GM20000 (cell line): Measurements from ENCODE around the gene KRT75.
"Not testable (repeated sequence)": the region's sequence is repeated elsewhere in the genome, so short reads cannot be mapped to it uniquely, and the experiment has no call there.

Experiments used
- DNase-seq: peaks from one replicate; pipeline ENCODE4 v3.0.0; 2012; ENCODE audit warnings: low spot score
- TF ChIP-seq, protein P1 (sequence below): IDR thresholded peaks from 2 replicates; pipeline ENCODE4 v1.5.1; 2012; ENCODE audit warnings: mild to moderate bottlenecking, control low read depth; ENCODE audit errors: extremely low read depth, missing control alignments

Gene KRT75

DNA sequence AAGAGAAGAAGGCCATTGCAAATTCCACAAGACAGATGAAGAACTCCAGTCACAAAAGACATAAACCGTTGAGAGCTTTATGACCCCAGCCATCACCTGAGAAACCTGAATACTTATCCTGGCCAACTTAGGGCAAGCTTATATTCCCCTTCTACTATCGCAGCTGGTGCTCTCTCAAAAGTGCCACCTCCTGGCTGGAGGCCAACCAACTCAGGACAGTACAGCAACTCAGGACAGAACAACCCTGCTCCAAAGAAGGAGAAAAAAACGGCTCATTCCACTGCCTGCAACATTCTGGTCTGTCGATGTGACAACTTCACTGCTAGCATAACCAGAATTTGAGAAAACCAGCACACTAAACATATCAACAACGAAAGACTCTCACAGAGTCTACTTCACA is 27.5 kb upstream of the KRT75 start:
- no peak for DNase-seq
- TF ChIP-seq, protein P1, sequence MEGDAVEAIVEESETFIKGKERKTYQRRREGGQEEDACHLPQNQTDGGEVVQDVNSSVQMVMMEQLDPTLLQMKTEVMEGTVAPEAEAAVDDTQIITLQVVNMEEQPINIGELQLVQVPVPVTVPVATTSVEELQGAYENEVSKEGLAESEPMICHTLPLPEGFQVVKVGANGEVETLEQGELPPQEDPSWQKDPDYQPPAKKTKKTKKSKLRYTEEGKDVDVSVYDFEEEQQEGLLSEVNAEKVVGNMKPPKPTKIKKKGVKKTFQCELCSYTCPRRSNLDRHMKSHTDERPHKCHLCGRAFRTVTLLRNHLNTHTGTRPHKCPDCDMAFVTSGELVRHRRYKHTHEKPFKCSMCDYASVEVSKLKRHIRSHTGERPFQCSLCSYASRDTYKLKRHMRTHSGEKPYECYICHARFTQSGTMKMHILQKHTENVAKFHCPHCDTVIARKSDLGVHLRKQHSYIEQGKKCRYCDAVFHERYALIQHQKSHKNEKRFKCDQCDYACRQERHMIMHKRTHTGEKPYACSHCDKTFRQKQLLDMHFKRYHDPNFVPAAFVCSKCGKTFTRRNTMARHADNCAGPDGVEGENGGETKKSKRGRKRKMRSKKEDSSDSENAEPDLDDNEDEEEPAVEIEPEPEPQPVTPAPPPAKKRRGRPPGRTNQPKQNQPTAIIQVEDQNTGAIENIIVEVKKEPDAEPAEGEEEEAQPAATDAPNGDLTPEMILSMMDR, result no peak

DNA sequence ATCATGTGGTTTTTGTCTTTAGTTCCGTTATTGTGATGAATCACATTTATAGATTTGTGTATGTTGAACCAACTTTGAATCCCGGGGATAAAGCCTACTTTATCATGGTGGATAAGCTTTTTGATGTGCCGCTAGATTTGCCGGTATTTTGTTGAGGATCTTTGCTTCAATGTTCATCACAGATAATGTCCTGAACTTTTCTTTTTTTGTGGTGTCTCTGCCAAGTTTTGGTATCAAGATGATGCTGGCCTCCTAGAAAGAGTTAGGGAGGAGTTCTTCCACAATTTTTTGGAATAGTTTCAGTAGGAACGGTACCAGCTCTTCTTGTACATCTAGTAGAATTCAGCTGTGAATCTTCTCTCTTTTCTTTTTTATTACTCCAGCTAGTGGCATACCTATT is 24.7 kb upstream of the KRT75 start:
- DNase-seq, result no peak
- TF ChIP-seq, protein P1, result no peak

DNA sequence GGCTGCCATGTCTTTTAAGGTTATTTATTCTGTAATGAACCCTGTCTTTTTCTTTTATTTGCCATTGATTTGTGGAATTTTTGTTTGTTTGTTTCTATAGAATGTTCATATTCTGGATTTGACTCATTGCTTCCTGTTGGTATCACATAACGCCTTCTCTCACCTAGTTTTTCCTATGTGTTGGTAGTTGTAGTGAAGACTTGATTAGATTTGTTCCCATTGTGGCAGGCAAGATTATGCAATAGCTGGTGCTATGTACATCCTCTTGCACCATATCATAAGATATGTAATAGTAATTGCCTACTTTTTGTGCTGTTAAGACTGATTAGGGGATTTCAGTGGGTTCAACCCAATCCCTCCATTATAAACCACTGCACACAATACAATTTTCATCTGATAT is 21.6 kb upstream of the KRT75 start:
- TF ChIP-seq, protein P1, result no peak

DNA sequence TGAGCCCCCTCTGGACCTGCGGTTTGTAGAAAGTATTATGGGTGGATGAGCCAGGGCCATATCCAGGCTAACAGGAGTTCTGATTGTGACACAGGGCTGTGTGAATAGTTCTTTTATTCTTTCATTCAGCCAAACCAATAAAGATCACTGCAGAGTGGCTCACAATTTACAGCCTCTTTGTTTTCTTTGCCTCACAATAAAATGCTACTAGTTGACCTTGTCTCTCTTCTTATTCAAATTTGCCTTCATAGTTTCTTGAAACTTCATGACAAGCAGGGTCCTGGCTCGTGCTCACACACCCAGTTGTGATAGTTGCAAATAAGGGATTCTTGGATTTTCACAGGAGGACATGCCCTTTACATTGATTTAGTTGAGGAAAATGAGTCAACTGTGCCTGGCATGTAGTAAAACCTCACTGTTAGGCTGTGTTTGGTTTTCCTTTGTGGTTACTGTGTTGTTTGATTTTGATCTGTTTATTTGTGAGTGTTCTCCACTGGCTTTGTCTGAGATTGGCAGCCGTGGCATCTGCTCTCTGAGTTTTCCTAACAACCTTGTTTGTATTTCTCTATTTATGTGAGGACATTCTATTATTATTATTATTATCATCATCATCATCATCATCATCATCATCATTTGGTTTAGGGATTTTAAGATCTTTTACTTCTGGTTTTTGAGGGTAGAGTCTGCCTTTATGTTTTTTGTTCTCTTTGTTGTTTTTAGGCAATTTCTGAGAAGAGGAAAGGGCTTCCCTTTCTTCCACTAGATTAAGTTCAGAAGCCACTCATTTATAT is 20.4 kb upstream of the KRT75 start:
- TF ChIP-seq, protein P1, result no peak
- DNase-seq, result no peak

More for the DNA sequence above, 21.6 kb upstream of the KRT75 start:
- no peak for DNase-seq

DNA sequence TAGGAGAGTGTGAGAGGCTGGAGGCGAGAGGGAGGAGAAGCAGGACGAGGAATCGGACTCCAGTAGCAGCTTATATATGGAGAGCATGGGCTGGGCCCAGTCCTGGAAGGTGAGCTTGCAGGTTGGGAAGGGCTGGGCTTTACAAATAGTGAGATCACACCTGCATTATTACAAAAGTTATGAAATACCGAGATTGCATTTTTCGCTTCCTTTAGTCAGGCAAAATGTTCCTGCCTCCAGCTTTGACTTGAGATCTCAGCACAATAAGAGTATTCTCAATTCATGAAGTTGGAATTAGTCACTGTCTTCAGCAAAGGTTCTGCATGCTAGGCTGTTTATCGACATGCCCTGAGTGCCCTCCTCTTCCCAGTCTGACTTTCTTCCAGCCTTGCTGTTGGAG is 17.9 kb upstream of the KRT75 start, which contains the start of gene KRT6B:
Gene KRT6B (minus strand): TSS at position 46 of the 400 bp plus-strand sequence. CDS start 68 bp downstream, outside the sequence.
- TF ChIP-seq, protein P1, result no peak
- no peak for DNase-seq

DNA sequence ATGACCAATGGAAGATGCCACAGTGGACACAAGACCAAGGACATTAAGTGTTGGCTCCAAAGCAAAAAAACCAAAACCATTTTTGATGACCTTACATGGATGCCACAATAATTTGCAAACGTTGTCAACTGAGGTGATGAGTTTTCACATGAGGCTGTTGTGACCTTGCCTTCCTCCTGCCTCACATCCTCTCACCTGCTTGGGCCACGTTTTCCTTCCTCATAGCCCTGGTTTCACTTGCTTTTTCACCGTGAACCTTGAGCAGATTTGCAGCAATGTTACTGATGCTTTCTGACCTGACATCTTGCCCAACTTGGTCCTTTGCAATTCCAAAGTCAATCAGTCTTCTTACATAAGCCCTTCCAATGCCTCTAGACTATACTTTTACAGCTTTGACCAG is 14.1 kb upstream of the KRT75 start:
- DNase-seq, result no peak
- TF ChIP-seq, protein P1, result no peak

DNA sequence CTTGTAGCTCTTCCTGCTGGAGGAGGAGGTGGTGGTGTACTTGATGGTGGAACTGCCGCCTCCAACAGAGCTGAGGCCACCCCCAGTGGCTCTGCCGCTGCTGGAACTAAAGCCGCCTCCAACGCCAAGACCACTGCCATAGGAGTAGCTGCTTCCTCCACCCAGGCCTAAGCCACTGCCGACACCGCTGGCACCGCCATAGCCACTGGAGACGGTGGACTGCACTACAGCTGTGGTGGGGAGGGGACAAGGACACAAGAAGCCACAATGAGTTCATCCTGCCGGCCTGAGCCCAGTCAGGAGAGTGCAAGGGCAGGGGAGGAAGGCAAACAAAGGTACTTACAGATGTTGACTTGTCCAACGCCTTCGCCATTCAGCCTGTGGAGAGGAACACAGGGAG is 13.0 kb upstream of the KRT75 start:
- DNase-seq, result not testable (repeated sequence)

DNA sequence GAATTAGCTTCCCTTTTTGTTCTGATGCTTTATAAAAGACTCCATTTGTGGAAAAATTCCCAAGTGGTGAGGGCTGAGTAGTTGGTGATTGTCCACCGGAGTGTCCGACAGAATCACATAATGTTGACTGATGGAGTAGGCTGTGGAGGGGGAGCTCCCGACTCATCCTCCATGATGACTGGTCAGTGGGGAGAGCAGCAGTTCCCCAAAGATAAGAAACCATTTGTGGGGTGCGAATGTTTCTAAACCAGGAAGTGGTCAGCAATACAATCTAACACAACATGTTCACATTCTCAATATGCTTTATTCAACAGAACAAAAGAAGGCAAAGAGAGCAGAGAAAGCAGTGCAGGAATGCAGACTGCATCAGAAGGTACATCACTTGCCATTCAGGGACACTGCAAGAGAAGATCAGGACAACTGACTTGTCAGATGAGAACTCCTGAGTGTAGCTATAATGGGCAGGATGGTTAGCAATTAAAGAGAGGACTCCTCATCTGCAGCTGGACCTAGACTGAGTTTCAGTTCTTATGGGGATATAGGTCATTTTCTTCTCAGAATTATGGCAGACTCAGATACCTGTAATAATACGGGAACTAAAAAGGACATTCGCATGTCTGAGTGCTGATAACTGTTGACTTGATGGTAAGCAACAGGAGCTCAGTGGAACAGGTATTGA is 12.3 kb upstream of the KRT75 start:
- TF ChIP-seq, protein P1, result no peak
- no peak for DNase-seq
